NCI-H748 (cell line): ENCODE data around the gene CELA3B.
"Not testable (repeated sequence)": the region's sequence is repeated elsewhere in the genome, so short reads cannot be mapped to it uniquely, and the experiment has no call there.

Source experiments
- DNase-seq: peaks from one replicate; lab custom pipeline; 2025; ENCODE audit not compliant: unreplicated experiment; lab: John Stamatoyannopoulos, UW

CELA3B gene

GRCh38 chr1:21942959-21943640 lies 33.7 kb upstream of the CELA3B start:
- DNase-seq, result not testable (repeated sequence)

- DNase-seq, result no peak
These were observed 32.1 kb upstream of the CELA3B start for GRCh38 chr1:21944733-21945073.

GRCh38 chr1:21946836-21947587 lies 29.8 kb upstream of the CELA3B start:
- DNase-seq, result peak; percentile 11

- no peak for DNase-seq
These were observed 26.1 kb upstream of the CELA3B start for GRCh38 chr1:21950734-21951133.

- DNase-seq, result no peak
These were observed 25.5 kb upstream of the CELA3B start for GRCh38 chr1:21951226-21951870.

- DNase-seq, result no peak
These were observed 23.9 kb upstream of the CELA3B start for GRCh38 chr1:21952786-21953520.

- DNase-seq, result no peak
These were observed 21.8 kb upstream of the CELA3B start for GRCh38 chr1:21955058-21955457.

- no peak for DNase-seq
These were observed 21.1 kb upstream of the CELA3B start for GRCh38 chr1:21955501-21956281.

GRCh38 chr1:21956720-21957552 lies 19.9 kb upstream of the CELA3B start:
- DNase-seq, result no peak

- no peak for DNase-seq
These were observed 15.5 kb upstream of the CELA3B start for GRCh38 chr1:21961337-21961736.

GRCh38 chr1:21961799-21962198 lies 15.0 kb upstream of the CELA3B start:
- no peak for DNase-seq

- DNase-seq, result peak; percentile 56
These were observed 13.2 kb upstream of the CELA3B start for GRCh38 chr1:21963477-21964217.

- DNase-seq, result no peak
These were observed 10.4 kb upstream of the CELA3B start for GRCh38 chr1:21966247-21967000.

GRCh38 chr1:21967216-21967615 lies 9.6 kb upstream of the CELA3B start:
- not testable (repeated sequence) for DNase-seq

GRCh38 chr1:21969066-21969465 lies 7.8 kb upstream of the CELA3B start:
- not testable (repeated sequence) for DNase-seq

- not testable (repeated sequence) for DNase-seq
These were observed 6.3 kb upstream of the CELA3B start for GRCh38 chr1:21970523-21970922.

- DNase-seq, result not testable (repeated sequence)
These were observed 3.8 kb upstream of the CELA3B start for GRCh38 chr1:21972973-21973441.

GRCh38 chr1:21973948-21974347 lies 2.9 kb upstream of the CELA3B start:
- DNase-seq, result not testable (repeated sequence)
